GM21390 (cell line): Measurements from ENCODE around the gene NEK11.
A peak's percentile ranks its signal among the peaks of the same experiment; 100 is the strongest.

Source experiments
- ATAC-seq: cut with Tn5 transposase; IDR thresholded peaks from one replicate; pipeline ENCODE4 v1.9.1; 2021; ENCODE audit not compliant: unreplicated experiment

Gene NEK11

GRCh38 chr3:131026321-131027151 lies at the start of gene NEK11, which contains the start of gene ASTE1:
Gene NEK11 (plus strand): TSS chr3:131026877. CDS start chr3:131029709, 2,832 bp downstream.
Gene ASTE1 (minus strand): TSS chr3:131026825. CDS start chr3:131025306, 1,519 bp downstream.
- ATAC-seq = peak; percentile 98

- ATAC-seq = no peak
These were observed 47.6 kb upstream of the NEK11 start for GRCh38 chr3:130979117-130979516.

GRCh38 chr3:130981469-130981868 lies 45.2 kb upstream of the NEK11 start:
- no peak for ATAC-seq

DNA sequence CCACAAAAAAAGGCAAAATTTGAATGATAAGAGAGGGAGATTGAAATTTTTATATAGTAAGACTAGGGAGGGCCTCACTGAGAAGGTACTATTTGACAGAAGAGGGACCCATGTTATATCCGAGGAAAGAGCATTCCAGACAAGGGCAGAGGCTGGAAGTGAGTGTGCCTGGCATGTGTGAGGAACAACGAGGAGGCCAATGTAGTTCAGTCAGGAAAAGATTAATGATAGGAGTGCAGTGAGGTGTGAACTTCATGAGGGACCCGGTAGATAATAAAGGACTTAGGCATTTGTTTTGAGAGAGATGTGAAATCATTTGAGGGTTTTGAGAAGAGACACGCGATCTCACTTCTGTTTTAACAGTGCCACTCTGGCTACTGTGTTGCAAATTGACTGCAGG lies 36.4 kb upstream of the NEK11 start:
- ATAC-seq = no peak

- no peak for ATAC-seq
These were observed 35.6 kb upstream of the NEK11 start for GRCh38 chr3:130991126-130991525.

DNA sequence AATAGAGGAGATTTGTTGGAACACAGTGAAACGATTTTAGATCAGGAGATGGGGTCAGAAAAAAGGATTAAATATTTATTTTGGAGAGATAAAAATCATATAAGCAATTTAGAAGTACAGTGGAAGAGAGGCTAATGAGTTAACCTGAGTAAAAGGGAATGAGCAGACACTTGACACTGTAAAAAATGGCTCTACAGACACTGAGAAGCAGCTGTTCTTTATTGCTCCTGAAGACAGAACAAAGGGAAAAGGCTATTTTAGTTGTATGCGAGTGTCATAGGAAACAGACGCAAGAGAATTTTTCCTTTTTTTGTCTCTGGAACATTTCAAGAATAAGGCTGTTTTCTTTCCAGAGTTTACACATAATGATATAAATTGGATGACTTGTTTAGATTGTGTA lies 34.3 kb upstream of the NEK11 start:
- ATAC-seq = no peak

DNA sequence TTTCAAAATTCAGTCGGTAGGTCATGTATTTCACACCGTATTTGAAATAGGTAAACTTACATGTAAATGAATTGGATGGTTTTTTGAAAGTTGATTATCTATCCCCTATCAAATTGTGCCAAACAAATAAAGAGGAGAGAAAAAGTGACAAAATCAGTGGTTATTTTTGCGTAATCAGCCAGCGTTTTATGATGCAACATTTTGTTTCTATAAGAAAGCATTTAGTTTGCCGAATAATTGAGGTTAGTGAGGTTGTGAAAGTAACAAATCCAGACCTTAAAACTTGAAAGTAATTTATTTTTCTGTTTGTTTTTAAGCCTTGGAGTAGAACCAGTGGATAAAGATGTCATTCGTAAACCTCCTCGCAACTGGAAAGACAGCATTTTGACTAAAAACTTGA lies 29.4 kb upstream of the NEK11 start:
- ATAC-seq = no peak

DNA sequence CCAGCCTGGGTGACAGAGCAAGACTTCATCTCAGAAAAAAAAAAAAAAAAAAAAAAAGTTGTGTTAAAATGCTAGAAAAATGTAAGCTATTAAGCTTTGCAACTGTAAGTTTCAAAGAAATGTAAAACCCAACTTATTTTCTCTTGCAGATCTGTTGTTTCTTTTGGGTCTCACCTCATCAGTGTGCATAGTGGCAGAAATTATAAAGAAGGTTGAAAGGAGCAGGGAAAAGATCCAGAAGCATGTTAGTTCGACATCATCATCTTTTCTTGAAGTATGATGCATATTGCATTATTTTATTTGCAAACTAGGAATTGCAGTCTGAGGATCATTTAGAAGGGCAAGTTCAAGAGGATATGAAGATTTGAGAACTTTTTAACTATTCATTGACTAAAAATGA lies 25.6 kb upstream of the NEK11 start:
- no peak for ATAC-seq

GRCh38 chr3:131004603-131005002 lies 22.1 kb upstream of the NEK11 start:
- no peak for ATAC-seq

- ATAC-seq = no peak
These were observed 19.4 kb upstream of the NEK11 start for GRCh38 chr3:131007256-131007655.

DNA sequence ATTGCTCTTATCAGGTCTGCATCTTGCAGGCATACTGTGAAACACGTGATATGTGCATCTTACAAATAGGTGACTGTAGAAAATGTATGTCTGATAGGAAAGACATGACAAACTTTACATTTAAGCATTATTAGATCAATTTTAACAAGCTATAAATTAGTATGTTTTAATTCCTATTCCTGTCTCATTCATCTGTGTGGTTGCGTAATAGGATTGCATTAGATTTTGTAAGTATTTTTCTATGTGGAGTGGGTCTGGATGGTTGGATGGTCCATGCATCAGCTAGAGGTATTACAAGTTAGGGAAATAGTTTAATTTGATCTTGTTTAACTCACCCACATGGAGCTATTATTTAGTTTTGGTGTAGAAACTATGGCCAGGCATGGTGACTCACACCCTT lies 18.9 kb upstream of the NEK11 start:
- ATAC-seq = no peak

DNA sequence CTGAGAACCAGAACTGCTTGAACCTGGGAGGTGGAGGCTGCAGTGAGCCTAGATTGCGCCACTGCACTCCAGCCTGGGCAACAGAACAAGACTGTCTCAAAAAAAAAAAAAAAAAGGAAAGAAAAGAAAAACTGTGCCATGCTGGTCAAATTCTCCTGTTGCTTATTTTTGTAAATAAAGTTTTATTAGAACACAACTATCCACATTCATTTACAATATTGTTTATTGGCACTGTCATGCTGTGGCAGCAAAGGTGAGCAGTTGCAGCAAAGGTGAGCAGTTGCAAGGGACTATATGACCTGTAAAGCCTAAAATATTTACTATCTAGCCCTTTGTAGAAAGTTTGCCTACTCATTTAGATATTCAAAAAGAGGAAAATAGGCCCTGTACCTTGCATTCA lies 18.4 kb upstream of the NEK11 start:
- no peak for ATAC-seq

DNA sequence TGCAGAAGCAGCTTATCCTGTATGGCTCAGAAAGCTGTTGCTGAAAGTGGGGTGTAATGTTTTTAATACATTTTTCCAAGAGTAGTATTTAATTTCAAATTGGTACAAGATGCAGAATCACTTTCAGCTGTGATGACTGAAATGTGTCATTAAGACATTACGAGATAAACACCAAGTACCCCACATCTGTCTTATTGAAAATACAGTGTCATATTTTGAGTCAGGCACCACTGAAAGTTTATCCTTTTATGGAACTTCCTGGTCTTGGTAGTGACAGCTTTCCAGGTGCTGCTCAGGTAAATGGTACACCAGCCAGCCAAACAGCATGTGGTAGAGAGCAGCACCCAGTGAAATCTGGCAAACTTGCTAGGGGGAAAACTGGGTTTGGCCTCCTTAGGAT lies 17.0 kb upstream of the NEK11 start:
- no peak for ATAC-seq

DNA sequence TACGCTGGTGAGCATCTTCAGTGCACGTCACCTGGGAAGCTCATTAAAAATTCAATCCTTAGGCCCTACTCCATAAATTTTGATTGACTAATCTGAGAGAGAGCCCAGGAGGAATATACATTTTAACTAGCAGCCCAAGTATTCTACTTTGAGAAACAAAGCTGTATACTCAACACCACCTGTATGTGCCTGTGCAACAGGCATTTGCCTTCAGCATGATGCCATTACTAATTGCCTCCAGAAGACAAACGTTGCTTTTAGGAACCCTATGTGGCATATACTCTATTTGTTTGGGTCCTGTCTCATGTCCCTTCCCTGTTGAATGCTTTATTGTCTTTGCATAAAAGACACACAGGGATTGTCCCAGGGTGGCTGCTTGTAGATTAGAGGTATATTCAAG lies 7.7 kb upstream of the NEK11 start:
- no peak for ATAC-seq

GRCh38 chr3:131020122-131020693 lies 6.5 kb upstream of the NEK11 start:
- peak; percentile 47 for ATAC-seq

- ATAC-seq = no peak
These were observed 1.1 kb upstream of the NEK11 start for GRCh38 chr3:131025539-131025938.

- no peak for ATAC-seq
These were observed 2.2 kb downstream of the NEK11 start for GRCh38 chr3:131028844-131029243.

DNA sequence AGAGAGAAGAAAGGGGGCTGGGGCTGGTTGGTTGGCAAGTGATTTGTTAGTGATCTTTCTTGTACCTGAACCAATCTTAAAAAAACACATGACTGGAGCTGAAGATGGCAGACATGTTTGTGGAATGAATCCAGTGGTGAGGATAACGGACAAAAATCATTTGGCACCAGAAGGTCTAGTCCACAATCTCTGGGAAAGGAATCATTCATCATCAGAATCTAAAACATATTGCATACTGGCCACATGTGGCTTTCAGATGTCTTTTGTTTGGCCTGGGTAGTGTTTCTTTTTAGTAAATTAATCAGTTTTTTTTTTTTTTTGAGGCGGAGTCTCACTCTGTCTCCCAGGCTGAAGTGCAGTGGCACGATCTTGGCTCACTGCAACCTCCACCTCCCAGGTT lies 5.0 kb downstream of the NEK11 start:
- ATAC-seq = no peak

GRCh38 chr3:131033480-131034080 lies 6.9 kb downstream of the NEK11 start:
- ATAC-seq = peak; percentile 81

GRCh38 chr3:131036200-131036816 lies 9.6 kb downstream of the NEK11 start:
- no peak for ATAC-seq

DNA sequence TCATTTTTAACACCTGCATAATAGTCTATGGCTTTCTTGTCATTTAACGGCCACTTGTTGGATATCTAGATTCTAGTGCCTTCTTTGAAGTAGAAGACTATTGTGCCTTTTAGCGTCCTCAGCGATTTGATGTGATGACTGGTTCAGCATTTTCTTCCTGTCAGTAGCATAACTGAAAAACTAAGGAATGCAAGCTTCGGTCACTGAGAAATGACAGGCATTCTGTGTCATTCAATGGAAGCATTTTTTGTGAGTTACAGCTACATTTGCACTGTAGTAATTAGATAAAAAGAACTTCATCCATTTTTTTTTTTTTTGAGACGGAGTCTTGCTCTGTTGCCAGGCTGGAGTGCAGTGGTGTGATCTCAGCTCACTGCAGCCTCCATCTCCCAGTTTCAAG lies 10.3 kb downstream of the NEK11 start:
- ATAC-seq = no peak

GRCh38 chr3:131038326-131038725 lies 11.6 kb downstream of the NEK11 start:
- no peak for ATAC-seq
